HepG2 (cell line): Measurements from ENCODE around the gene ANKZF1. TPM values are rescaled to one million over a fixed set of nuclear protein-coding genes. Genes with fewer than 3 reads are reported as not detected.

Experiments
- BORCS8-MEF2B ChIP-seq: sonication (generic); formaldehyde crosslinking; IDR thresholded peaks from 2 replicates; pipeline ENCODE4 v1.8.0; 2022; ENCODE audit warnings: mild to moderate bottlenecking, missing genetic modification reagents
- CBX5 ChIP-seq: sonication (generic); formaldehyde crosslinking; IDR thresholded peaks from 2 replicates; pipeline ENCODE4 v1.4.0; 2020; ENCODE audit warnings: missing genetic modification reagents, borderline replicate concordance
- DBP ChIP-seq: sonication (generic); formaldehyde crosslinking; IDR thresholded peaks from 2 replicates; pipeline ENCODE4 v1.4.0; 2020; ENCODE audit warnings: missing genetic modification reagents; ENCODE audit errors: not compliant biosample characterization
- GRHL1 ChIP-seq: sonication (generic); formaldehyde crosslinking; conservative IDR thresholded peaks from 2 replicates; pipeline ENCODE4 v1.8.0; 2022; ENCODE audit warnings: missing genetic modification reagents
- GTF3A ChIP-seq: sonication (generic); formaldehyde crosslinking; conservative IDR thresholded peaks from 2 replicates; pipeline ENCODE4 v1.4.0; 2020; ENCODE audit warnings: mild to moderate bottlenecking, missing genetic modification reagents
- MAZ ChIP-seq, 2 experiments: sonication (generic) in 1 of 2; formaldehyde crosslinking in 1 of 2; IDR thresholded peaks; 2 replicates each; pipeline versions ENCODE4 v1.5.0 to v1.6.1; 2012 to 2020; ENCODE audit warnings: low read depth in 2 of 2, mild to moderate bottlenecking in 2 of 2, borderline replicate concordance in 1 of 2, improper control_type of control experiment in 1 of 2, low read length in 1 of 2, missing genetic modification reagents in 1 of 2, moderate library complexity in 1 of 2
- NFKBIZ ChIP-seq: IDR thresholded peaks from 2 replicates; pipeline ENCODE4 v1.6.1; 2018; ENCODE audit warnings: missing genetic modification reagents, missing compliant biosample characterization
- SALL1 ChIP-seq: sonication (generic); formaldehyde crosslinking; IDR thresholded peaks from 2 replicates; pipeline ENCODE4 v1.8.0; 2022; ENCODE audit warnings: mild to moderate bottlenecking, missing genetic modification reagents
- ZMAT5 ChIP-seq: sonication (generic); formaldehyde crosslinking; IDR thresholded peaks from 2 replicates; pipeline ENCODE4 v1.5.0; 2020; ENCODE audit warnings: mild to moderate bottlenecking, low read depth, missing genetic modification reagents, borderline replicate concordance
- ZNF232 ChIP-seq: sonication (generic); formaldehyde crosslinking; IDR thresholded peaks from 2 replicates; pipeline ENCODE4 v1.4.0; 2020; ENCODE audit warnings: missing genetic modification reagents, borderline replicate concordance
- ZNF510 ChIP-seq: sonication (generic); formaldehyde crosslinking; IDR thresholded peaks from 2 replicates; pipeline ENCODE4 v1.4.0; 2020; ENCODE audit warnings: low read depth, mild to moderate bottlenecking, missing genetic modification reagents
- ZNF547 ChIP-seq: sonication (generic); formaldehyde crosslinking; IDR thresholded peaks from 2 replicates; pipeline ENCODE4 v1.5.1; 2020; ENCODE audit warnings: mild to moderate bottlenecking, missing genetic modification reagents
- ZNF563 ChIP-seq: sonication (generic); formaldehyde crosslinking; IDR thresholded peaks from 2 replicates; pipeline ENCODE4 v1.8.0; 2022; ENCODE audit warnings: mild to moderate bottlenecking, moderate library complexity, missing genetic modification reagents
- ZNF570 ChIP-seq: sonication (generic); formaldehyde crosslinking; IDR thresholded peaks from 2 replicates; pipeline ENCODE4 v1.4.0; 2020; ENCODE audit warnings: mild to moderate bottlenecking, missing genetic modification reagents, borderline replicate concordance
- ZNF773 ChIP-seq: sonication (generic); formaldehyde crosslinking; IDR thresholded peaks from 2 replicates; pipeline ENCODE4 v1.4.0; 2020; ENCODE audit warnings: missing genetic modification reagents, borderline replicate concordance
- ZNF800 ChIP-seq: sonication (generic); formaldehyde crosslinking; IDR thresholded peaks from 2 replicates; pipeline ENCODE4 v1.4.0; 2020; ENCODE audit warnings: missing genetic modification reagents
- ZSCAN20 ChIP-seq: sonication (generic); formaldehyde crosslinking; IDR thresholded peaks from 2 replicates; pipeline ENCODE4 v1.4.0; 2020; ENCODE audit warnings: missing genetic modification reagents, mild to moderate bottlenecking, borderline replicate concordance
- polyA plus RNA-seq, 8 experiments: library from polyadenylated mRNA; depleted of rRNA in 3 of 8; stranded (reverse) in 7 of 8; unstranded in 1 of 8; fragments of >200 nt; fragmentation: Illumina TruSeq in 4 of 8; extraction: Trizol in 4 of 8; gene quantifications; 2 replicates each; pipeline versions ENCODE4 v1.2.1 to v1.2.3, GENCODE V29; 2011 to 2016; ENCODE audit warnings: low read depth in 4 of 8, missing spikeins in 1 of 8, mixed read lengths in 1 of 8; ENCODE audit not compliant: insufficient read depth in 1 of 8
- total RNA-seq, 5 experiments: library from RNA; depleted of rRNA; stranded (reverse); fragments of >200 nt; fragmentation: Illumina TruSeq; extraction: Trizol; gene quantifications; 2 replicates each; pipeline ENCODE4 v1.2.3, GENCODE V29; 2016; ENCODE audit warnings: low read depth in 1 of 5

Gene ANKZF1
- total and polyA plus RNA-seq, 2 of the 13 experiments (the other 11 are each of a cell fraction or from before 2014, with no cell fraction given) = 25.3 to 128 TPM

GRCh38 chr2:219206328-219207133 lies 23.1 kb upstream of the ANKZF1 start, which contains the start of gene ZFAND2B (continued):
- peak; percentile 63; the same call in 1 of the 2 replicates for TF ChIP-seq ZSCAN20 (CRISPR knock-in tag)
- no peak for TF ChIP-seq DBP
- TF ChIP-seq MAZ (IDR thresholded peaks at IDR 0.05; ENCODE audit: borderline replicate concordance, low read depth, low read length) = peak; percentile 85
- TF ChIP-seq MAZ (CRISPR knock-in tag; IDR thresholded peaks at IDR 0.05; ENCODE audit: low read depth) = peak; percentile 83; the same call in 1 of the 2 replicates
- peak; percentile 72; the same call in 1 of the 2 replicates for TF ChIP-seq ZNF563 (CRISPR knock-in tag)
- TF ChIP-seq ZNF547 (CRISPR knock-in tag) = peak; percentile 95
- TF ChIP-seq ZMAT5 (CRISPR knock-in tag) = no peak
- TF ChIP-seq ZNF773 = no peak
- peak; percentile 49; the same call in 1 of the 2 replicates for TF ChIP-seq ZNF510
- no peak; the same call in 1 of the 2 replicates for TF ChIP-seq CBX5 (CRISPR knock-in tag)
- TF ChIP-seq ZNF570 (CRISPR knock-in tag) = no peak
- TF ChIP-seq ZNF232 (CRISPR knock-in tag) = no peak; the same call in 1 of the 2 replicates
- TF ChIP-seq NFKBIZ (CRISPR knock-in tag) = peak; percentile 66; the same call in 1 of the 2 replicates
- 0 out of 2 replicates have a peak, but pooled peaks have one; percentile 55 for TF ChIP-seq GTF3A
- TF ChIP-seq ZNF800 (CRISPR knock-in tag) = no peak
- TF ChIP-seq SALL1 (CRISPR knock-in tag) = peak; percentile 84
- no peak for TF ChIP-seq GRHL1 (CRISPR knock-in tag)
- TF ChIP-seq BORCS8-MEF2B (CRISPR knock-in tag) = peak; percentile 92; the same call in 1 of the 2 replicates
